ENCODE measurements around the gene DDX19B.
A peak's percentile ranks its signal among the peaks of the same experiment; 100 is the strongest.
"Not testable (repeated sequence)": the region's sequence is repeated elsewhere in the genome, so short reads cannot be mapped to it uniquely, and the experiment has no call there.

Gene DDX19B

DNA sequence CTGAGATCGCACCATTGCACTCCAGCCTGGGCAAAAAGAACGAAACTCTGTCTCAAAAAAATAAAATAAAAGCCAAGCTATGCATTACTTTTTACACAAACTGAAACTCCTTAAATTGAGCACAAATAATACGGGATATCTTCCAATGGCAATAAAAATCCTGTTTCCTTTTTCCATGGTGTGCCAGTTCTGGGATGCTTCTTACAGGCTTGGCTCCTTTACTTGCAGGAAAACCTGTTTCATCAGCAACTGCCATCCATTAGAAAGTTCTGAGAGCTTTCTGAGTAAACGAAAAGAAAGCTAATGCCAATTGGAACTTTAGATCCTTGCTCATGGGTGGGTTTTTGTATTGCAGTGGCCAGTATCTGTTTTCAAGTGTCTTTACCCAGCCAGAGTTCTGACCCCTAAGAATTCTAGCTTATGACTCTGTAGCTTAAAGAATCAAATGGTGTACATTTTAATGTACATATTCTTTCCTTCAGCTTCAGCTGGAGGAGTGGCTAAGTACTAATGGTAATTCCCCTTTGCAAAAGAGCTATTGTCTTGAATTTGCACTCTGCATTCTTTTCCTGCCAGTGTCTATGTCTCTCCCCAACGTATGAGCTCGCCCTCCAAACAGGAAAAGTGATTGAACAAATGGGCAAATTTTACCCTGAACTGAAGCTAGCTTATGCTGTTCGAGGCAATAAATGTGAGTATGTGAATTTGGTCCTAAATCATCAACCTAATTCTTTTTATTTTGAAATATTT, 26.2 kb downstream of the DDX19B start:
- TF ChIP-seq, protein P1, sequence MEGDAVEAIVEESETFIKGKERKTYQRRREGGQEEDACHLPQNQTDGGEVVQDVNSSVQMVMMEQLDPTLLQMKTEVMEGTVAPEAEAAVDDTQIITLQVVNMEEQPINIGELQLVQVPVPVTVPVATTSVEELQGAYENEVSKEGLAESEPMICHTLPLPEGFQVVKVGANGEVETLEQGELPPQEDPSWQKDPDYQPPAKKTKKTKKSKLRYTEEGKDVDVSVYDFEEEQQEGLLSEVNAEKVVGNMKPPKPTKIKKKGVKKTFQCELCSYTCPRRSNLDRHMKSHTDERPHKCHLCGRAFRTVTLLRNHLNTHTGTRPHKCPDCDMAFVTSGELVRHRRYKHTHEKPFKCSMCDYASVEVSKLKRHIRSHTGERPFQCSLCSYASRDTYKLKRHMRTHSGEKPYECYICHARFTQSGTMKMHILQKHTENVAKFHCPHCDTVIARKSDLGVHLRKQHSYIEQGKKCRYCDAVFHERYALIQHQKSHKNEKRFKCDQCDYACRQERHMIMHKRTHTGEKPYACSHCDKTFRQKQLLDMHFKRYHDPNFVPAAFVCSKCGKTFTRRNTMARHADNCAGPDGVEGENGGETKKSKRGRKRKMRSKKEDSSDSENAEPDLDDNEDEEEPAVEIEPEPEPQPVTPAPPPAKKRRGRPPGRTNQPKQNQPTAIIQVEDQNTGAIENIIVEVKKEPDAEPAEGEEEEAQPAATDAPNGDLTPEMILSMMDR (IDR thresholded peaks at IDR 0.05; ENCODE audit: low read depth, low read length): no peak
- H3K4me3 ChIP-seq (ENCODE audit: low read depth, low read length): no peak overlapping the region

- TF ChIP-seq, protein P1 (IDR thresholded peaks at IDR 0.05; ENCODE audit: low read depth, low read length): no peak
- no peak overlapping the region for H3K4me3 ChIP-seq (ENCODE audit: low read depth, low read length)
These were observed 32.1 kb downstream of the DDX19B start for GRCh38 chr16:70331091-70331490.

- H3K4me3 ChIP-seq (ENCODE audit: low read depth, low read length): no peak overlapping the region
- TF ChIP-seq, protein P1 (IDR thresholded peaks at IDR 0.05; ENCODE audit: low read depth, low read length): peak; percentile 43; the same call in 1 of the 2 replicates
These were observed 32.8 kb downstream of the DDX19B start for GRCh38 chr16:70331588-70332358.

DNA sequence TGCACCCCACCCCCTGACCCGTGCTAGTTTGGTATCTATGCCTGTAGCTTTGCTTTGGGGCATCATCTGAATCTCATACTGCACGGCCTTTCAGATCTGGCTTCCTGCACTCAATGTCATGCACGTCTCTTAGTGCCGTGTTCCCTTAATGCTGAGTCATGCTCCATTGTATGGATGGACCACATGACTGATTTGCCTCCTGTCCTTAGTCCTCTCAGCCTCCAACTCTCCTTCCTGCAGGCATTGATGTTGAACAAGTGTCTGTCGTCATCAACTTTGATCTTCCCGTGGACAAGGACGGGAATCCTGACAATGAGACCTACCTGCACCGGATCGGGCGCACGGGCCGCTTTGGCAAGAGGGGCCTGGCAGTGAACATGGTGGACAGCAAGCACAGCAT, 33.7 kb downstream of the DDX19B start:
- H3K4me3 ChIP-seq (ENCODE audit: low read depth, low read length): not testable (repeated sequence)

DNA sequence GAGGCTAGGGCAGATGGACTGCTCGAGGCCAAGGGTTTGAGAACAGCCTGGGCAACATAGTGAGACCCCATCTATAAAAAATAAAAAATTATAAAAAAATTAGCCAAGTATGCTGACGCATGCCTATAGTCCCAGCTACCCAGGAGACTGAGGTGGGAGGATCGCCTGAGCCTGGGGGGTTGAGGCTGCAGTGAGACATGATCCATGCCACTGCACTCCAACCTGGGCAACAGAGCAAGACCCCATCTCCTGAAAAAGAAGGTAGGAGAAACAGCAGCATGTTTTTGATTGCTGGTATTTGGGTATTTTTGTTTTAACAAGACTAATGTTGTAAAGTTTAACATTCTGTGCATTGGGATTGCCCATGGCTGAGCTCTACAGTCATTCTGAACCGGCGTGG, 38.8 kb downstream of the DDX19B start:
- TF ChIP-seq, protein P1 (IDR thresholded peaks at IDR 0.05; ENCODE audit: low read depth, low read length): no peak
- H3K4me3 ChIP-seq (ENCODE audit: low read depth, low read length): no peak overlapping the region

DNA sequence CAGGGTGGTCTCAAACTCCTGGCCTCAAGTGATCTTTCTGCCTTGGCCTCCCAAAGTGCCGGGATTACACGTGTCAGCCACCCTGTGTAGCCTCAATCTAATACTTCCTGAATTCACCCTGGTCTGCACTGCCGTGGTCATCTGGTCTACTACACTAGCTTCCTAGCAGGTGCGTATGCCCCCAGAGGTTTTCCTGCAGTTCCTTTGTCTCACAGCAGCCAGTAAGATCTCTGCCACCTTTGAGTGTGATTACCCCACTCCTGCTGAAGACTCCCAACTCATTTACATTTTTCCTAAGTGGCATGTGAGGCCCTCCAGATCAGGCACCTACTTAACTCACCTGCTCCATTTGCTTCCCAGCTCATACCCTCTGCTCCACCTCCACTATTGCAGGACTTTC, 42.6 kb downstream of the DDX19B start:
- no peak overlapping the region for H3K4me3 ChIP-seq (ENCODE audit: low read depth, low read length)
- TF ChIP-seq, protein P1 (IDR thresholded peaks at IDR 0.05; ENCODE audit: low read depth, low read length): no peak

GRCh38 chr16:70342016-70342415, 43.0 kb downstream of the DDX19B start:
- no peak overlapping the region for H3K4me3 ChIP-seq (ENCODE audit: low read depth, low read length)
- TF ChIP-seq, protein P1 (IDR thresholded peaks at IDR 0.05; ENCODE audit: low read depth, low read length): no peak

All from WI38 (cell line).